Hematopoietic multipotent progenitor cell treated with erythropoietin and hydrocortisone succinate and interleukin-3 and kit ligand, for 4 days (in vitro differentiated cells): ENCODE measurements around the gene SNAP23.

Source experiments
- DNase-seq: peaks from one replicate; pipeline ENCODE4 v3.0.0-alpha.2; 2015

Gene SNAP23

GRCh38 chr15:42575188-42576039 is 80.0 kb downstream of the SNAP23 start, which contains the start of gene STARD9:
Gene STARD9, plus strand, starts transcription at chr15:42575606. Its CDS starts 110 bp downstream, at chr15:42575716.
- DNase-seq, result peak; percentile 99

DNA sequence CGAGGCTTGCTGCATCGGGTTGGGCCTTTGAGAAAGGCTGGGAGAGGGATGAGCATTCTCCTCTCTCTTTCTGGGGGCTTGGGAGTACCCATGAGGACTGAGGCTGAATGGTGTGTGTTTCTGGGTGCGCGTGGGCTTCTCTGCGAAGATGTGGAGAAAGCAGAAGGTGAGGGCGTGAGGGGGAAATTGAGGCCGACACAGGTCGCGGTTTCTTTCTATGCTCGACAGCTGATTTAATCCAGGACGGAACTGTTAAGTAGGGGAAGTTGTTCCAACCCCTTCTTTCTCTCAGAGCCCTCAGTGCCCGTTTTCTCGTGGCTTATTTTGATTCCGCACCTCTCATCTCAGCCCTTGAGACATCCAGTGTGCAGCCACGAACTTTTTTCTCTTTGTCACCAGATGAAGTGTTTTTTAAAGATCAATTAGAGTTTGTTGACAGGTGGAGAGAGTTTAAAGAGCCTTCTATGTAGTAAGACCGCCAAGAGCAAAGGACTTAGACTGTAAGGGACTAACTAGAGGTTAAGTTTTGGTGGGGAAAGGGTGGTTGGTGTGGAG is 80.7 kb downstream of the SNAP23 start:
- DNase-seq, result no peak

DNA sequence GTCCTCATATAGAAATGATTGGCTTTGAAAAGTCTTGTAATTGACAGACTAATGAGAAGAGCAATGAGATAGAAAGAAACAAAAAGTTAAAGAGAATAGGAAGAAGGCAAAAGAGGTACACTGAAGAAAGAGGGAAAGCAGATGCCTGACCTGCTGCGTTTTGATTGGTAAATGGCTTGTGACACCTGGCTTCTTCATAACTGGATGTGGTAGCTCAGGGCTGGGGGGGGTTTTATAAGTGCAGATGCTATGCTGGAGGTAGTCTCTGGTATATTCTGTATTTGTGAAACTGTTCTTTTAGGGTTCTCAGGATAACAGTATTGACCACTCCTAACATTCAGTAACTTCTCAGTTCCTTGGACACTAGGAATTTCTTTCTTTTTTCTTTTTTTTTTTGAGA is 81.3 kb downstream of the SNAP23 start:
- no peak for DNase-seq

- peak; percentile 53 for DNase-seq
These were observed 82.1 kb downstream of the SNAP23 start for GRCh38 chr15:42577514-42578031.

DNA sequence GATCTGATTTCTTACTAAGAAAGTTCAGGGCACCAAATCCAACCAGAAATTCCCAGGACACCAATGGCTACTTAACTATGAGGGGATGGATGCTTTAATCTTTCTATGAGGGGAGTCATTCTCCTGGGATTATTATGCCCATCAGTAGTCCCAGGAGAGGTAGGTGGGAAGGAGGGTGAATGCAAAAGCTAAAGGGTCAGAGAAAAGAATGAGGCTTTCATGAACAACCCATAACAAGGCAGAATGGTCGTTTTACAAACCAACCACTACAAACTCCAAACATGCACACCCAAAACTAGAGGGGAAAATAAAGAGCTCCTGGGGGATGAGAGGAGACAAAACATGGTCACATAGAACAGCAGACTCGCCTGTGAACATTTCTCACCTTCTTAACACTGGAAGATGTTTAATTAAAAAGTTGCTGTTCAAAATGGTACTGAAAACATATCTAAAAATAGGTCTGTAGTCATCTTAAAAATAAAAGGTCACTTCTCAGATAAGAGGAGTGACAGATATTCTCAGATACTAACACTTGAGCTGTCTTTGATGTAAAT is 83.6 kb downstream of the SNAP23 start:
- DNase-seq, result no peak

- peak; percentile 93 for DNase-seq
These were observed 85.9 kb downstream of the SNAP23 start for GRCh38 chr15:42581272-42581730.
